Osteoblast (primary cell): ENCODE results near the gene CD69. TPM values are rescaled to one million over a fixed set of nuclear protein-coding genes. Genes with fewer than 3 reads are reported as not detected.
"Not testable (repeated sequence)": the region's sequence is repeated elsewhere in the genome, so short reads cannot be mapped to it uniquely, and the experiment has no call there.

Experiments used
- DNase-seq: peaks from one replicate; pipeline ENCODE4 v3.0.0; 2011; ENCODE audit warnings: low spot score, mixed read lengths; ENCODE audit not compliant: insufficient read length; ENCODE audit errors: missing footprints
- H2AFZ ChIP-seq: 2 replicates; pipeline ENCODE4 v1.6.0; 2011; ENCODE audit warnings: mild to moderate bottlenecking, low read length
- H3K27ac ChIP-seq: 2 replicates; pipeline ENCODE4 v1.5.1; 2011; ENCODE audit warnings: mild to moderate bottlenecking, low read depth, low read length, moderate library complexity
- H3K27me3 ChIP-seq: 2 replicates; pipeline ENCODE4 v1.6.0; 2012; ENCODE audit warnings: mild to moderate bottlenecking, control low read depth, inconsistent platforms, low read length, moderate library complexity; ENCODE audit not compliant: insufficient read depth
- H3K36me3 ChIP-seq: 2 replicates; pipeline ENCODE4 v1.5.1; 2011; ENCODE audit warnings: mild to moderate bottlenecking, low read length, control low read depth, moderate library complexity; ENCODE audit not compliant: insufficient read depth
- H3K4me1 ChIP-seq: 2 replicates; pipeline ENCODE4 v1.5.1; 2011; ENCODE audit warnings: mild to moderate bottlenecking, low read length, control low read depth, moderate library complexity; ENCODE audit not compliant: insufficient read depth
- H3K4me2 ChIP-seq: 2 replicates; pipeline ENCODE4 v1.6.0; 2011; ENCODE audit warnings: mild to moderate bottlenecking, low read length; ENCODE audit not compliant: insufficient read depth
- H3K4me3 ChIP-seq: fragments of 200-600 bp; sonication (generic); 3 replicates; pipeline ENCODE4 v1.5.1; 2012; ENCODE audit warnings: mild to moderate bottlenecking, low read length, inconsistent platforms; ENCODE audit not compliant: insufficient read depth
- H3K79me2 ChIP-seq: 2 replicates; pipeline ENCODE4 v1.6.0; 2012; ENCODE audit warnings: mild to moderate bottlenecking, low read length, control low read depth, inconsistent platforms; ENCODE audit not compliant: insufficient read depth
- H3K9me3 ChIP-seq: 2 replicates; pipeline ENCODE4 v1.5.1; 2011; ENCODE audit warnings: low read depth, low read length, control low read depth
- H4K20me1 ChIP-seq: 2 replicates; pipeline ENCODE4 v1.6.0; 2012; ENCODE audit warnings: mild to moderate bottlenecking, low read length, control low read depth; ENCODE audit not compliant: insufficient read depth
- CTCF ChIP-seq: IDR thresholded peaks from 2 replicates; pipeline ENCODE4 v1.5.1; 2011; ENCODE audit warnings: mild to moderate bottlenecking, low read depth, low read length, moderate library complexity; ENCODE audit errors: extremely low read depth
- total RNA-seq: library from RNA; depleted of rRNA; stranded (reverse); fragments of >200 nt; gene quantifications from 2 replicates; pipeline ENCODE4 v1.2.3, GENCODE V29; 2012

Gene CD69
- total RNA-seq, 1 donor, result not detected

- Histone ChIP-seq H3K27ac (no peak overlapping the region), H3K36me3 (no peaks in the 10 kb centered on the region), H4K20me1 (no peaks in the 10 kb centered on the region), H3K27me3 (peaks cover 4% of the 10 kb centered on the region), H3K4me2 (no peak overlapping the region), H3K4me3 (no peak overlapping the region), H3K79me2 (no peaks in the 10 kb centered on the region), H3K9me3 (no peaks in the 10 kb centered on the region), H3K4me1 (no peaks in the 10 kb centered on the region), H2AFZ (no peak overlapping the region)
- no peak for TF ChIP-seq CTCF
- no peak for DNase-seq
These were observed 40.9 kb downstream of the CD69 start for GRCh38 chr12:9719790-9720189.

- H2AFZ ChIP-seq, result no peak overlapping the region
- no peak overlapping the region for H3K4me3 ChIP-seq
- no peak overlapping the region for H3K27ac ChIP-seq
- DNase-seq, result no peak
- no peaks in the 10 kb centered on the region for H3K79me2 ChIP-seq
- no peak for TF ChIP-seq CTCF
- H3K36me3 ChIP-seq, result no peaks in the 10 kb centered on the region
- no peaks in the 10 kb centered on the region for H4K20me1 ChIP-seq
- H3K4me1 ChIP-seq, result no peaks in the 10 kb centered on the region
- peaks cover 4% of the 10 kb centered on the region for H3K27me3 ChIP-seq
- H3K9me3 ChIP-seq, result no peaks in the 10 kb centered on the region
- H3K4me2 ChIP-seq, result no peak overlapping the region
These were observed 41.7 kb downstream of the CD69 start for GRCh38 chr12:9718968-9719367.

- H3K27ac ChIP-seq, result no peak overlapping the region
- H3K27me3 ChIP-seq, result peaks cover 4% of the 10 kb centered on the region
- no peak overlapping the region for H2AFZ ChIP-seq
- DNase-seq, result no peak
- H3K4me2 ChIP-seq, result no peak overlapping the region
- no peak overlapping the region for H3K4me3 ChIP-seq
- H3K4me1 ChIP-seq, result no peaks in the 10 kb centered on the region
- H4K20me1 ChIP-seq, result no peaks in the 10 kb centered on the region
- no peaks in the 10 kb centered on the region for H3K9me3 ChIP-seq
- no peaks in the 10 kb centered on the region for H3K79me2 ChIP-seq
- H3K36me3 ChIP-seq, result no peaks in the 10 kb centered on the region
- TF ChIP-seq CTCF, result no peak
These were observed 43.4 kb downstream of the CD69 start for GRCh38 chr12:9717070-9717925.

- H4K20me1 ChIP-seq, H3K27me3 ChIP-seq, H3K4me3 ChIP-seq, H3K4me1 ChIP-seq, H3K36me3 ChIP-seq, H3K9me3 ChIP-seq, H3K27ac ChIP-seq, H3K4me2 ChIP-seq, DNase-seq, H2AFZ ChIP-seq, H3K79me2 ChIP-seq: not testable (repeated sequence)
These were observed 47.6 kb downstream of the CD69 start for GRCh38 chr12:9713032-9713558.
